Stimulated activated CD4-positive, alpha-beta T cell treated with anti-CD3 and anti-CD28 coated beads, Interleukin-15, amount 100 ng/mL, for 1 hour (primary cell): Measurements from ENCODE around the gene TCAF1.
"Not testable (repeated sequence)": the region's sequence is repeated elsewhere in the genome, so short reads cannot be mapped to it uniquely, and the experiment has no call there.

Experiments
- DNase-seq, 2 donors: peaks; one replicate each; pipeline ENCODE4 v3.0.0-alpha.2; 2020; ENCODE audit warnings: low read depth in 1 of 2, low spot score in 1 of 2

The TCAF1 gene

DNA sequence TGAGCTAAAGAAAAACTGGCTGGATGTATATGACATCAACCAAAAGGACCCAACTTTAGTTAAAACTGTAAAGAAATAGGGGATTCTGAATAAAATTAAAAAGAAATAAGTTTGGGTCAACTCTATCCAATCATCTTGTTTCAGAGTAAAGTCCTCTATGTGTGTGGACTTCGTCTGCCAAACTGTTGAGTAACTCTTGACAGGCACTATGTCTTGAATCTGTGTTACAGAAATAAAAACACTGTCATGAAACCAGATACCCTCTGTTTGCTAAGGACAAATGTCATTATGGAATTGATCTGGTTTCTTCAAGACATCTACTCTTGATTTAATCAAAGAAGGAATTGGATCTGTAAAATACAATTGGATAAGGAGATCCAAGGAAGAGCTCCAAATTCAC lies 46.5 kb downstream of the TCAF1 start:
- not testable (repeated sequence) for DNase-seq

DNA sequence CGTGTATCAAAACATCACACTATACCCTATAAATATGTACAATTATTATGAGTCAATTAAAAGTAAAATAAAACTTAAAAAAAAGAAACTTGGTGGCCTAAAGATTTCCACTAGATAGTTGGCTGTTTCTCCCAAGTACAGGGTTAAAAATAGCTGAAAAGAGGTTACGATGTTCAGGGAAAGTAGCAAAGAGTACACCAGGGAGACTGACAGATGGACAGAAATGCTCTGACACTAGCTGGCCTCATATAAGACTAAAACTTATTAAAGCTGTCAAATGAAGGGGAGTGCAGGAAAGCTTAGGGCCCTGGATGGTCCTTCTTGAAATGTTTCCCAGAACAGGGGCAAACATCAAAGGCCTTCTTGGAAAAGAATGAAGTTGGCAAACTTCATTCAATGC lies 51.3 kb downstream of the TCAF1 start:
- DNase-seq: no peak

DNA sequence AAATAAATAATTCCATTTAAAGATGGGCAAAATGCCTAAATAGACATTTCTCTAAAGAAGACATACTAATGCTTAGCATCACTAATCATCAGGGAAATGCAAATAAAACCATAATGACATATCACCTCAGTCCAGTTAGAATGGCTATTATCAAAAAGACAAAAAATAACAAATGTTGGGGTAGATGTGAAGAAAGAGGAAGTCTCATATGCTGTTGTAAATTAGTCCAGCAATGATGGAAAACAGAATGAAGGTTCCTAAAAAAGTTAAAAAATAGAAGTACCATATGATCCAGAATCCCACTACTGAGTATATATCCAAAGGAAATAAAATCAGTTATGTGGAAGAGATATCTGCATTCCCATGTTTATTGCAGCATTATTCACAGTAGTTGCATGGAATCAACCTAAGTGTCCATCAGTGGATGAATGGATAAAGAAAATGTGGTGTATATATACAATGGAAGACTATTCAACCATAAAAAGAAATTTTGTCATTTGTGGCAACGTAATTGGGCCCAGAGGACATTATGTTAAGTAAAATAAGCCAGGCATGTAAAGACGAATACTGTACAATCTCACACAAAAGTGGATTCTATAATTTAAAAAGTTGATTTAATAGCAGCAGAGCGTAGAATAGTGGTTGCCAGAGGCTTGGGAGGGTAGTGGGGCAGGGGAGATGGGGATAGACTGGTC lies 52.0 kb downstream of the TCAF1 start:
- DNase-seq: no peak

DNA sequence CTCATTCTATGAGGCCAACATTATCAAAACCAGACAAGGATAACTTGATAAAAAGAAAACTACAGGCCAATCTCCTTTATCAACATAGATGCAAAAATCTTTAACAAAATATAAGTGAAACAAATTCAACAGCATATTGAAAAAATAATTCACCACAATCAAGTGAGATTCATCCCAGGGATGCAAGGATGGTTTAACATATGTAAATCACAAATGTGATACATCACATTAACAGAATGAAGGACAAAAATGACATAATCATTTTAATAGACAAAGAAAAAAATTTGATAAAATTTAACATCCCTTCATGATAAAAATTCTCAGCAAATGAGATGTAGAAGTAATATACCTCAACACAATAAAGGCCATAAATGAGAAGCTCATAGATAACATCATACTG lies 53.8 kb downstream of the TCAF1 start:
- DNase-seq: no peak

DNA sequence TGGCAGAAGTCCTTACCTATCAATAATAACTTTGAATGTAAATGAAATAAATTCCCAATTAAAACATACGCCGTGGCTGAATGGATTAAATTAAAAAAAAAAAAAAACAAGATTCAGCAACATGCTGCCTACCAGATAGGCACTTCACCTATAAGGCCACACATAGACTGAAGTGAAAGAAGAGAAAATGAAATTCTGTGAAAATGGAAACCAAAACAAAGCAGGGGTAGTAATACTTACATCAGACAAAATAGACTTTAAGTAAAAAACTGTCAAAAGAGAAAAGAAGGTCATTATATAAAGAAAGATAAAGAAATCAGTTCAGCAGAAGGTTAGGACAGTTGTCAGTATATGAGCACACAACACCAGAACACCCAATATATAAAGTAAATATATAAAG lies 55.3 kb downstream of the TCAF1 start:
- DNase-seq: no peak

DNA sequence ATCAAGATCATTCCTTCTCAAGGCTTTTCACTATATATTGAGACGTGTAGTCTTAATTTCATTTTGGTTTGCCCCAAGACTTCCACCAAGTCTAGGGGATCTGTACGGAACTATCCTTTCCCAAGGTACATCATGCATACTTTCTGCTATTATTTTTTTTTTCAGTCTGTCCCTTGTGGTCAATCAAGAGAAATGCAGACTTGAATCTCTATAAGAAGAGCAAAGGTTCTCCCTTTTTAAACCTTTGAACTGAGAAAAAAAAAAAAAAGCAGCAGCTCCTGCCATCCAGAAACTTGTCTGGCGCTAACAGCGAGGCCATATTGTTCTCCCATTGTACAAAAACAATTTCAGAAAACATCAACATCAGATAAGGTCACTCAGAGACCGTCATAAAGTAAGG lies 60.3 kb downstream of the TCAF1 start:
- not testable (repeated sequence) for DNase-seq

DNA sequence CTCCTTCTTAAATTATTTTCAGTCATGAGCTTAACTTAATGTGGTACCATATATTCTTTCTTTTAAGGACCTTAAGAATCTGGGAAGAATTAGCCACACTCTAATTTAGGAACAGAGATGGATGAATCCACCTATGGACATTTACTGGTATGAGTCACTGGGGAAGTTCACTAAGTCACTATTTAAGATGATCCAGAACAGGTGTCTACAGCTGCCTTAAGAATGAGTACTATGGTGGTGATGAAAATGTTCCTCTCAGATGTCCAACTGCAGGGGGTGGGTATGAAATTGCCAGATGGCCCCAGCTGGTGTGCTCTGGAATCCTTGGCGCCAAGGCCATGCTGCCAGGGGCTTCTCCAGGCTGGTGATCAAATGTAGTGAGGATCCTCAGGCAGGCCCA lies 61.9 kb downstream of the TCAF1 start:
- not testable (repeated sequence) for DNase-seq

DNA sequence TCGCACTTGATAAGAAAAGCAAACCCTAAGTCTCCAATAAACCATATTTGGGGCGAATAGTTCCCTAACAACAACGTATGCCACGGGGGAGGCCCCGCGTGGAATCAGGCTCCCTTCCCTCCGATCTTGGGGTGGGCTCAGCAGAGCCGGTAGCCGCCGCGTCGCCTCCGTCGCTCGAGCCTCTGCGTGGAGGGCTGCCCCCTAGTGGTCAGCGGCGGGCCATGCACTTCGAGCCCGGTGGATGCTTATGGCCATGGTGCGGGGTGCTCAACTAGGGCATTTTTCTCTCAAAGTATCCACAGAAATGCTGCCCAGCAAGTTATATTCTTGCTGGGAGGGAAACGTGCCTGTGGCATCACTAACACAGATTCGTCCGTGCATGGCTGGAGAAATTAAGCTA lies 64.8 kb downstream of the TCAF1 start:
- peak; percentile 90 to 97 for DNase-seq

DNA sequence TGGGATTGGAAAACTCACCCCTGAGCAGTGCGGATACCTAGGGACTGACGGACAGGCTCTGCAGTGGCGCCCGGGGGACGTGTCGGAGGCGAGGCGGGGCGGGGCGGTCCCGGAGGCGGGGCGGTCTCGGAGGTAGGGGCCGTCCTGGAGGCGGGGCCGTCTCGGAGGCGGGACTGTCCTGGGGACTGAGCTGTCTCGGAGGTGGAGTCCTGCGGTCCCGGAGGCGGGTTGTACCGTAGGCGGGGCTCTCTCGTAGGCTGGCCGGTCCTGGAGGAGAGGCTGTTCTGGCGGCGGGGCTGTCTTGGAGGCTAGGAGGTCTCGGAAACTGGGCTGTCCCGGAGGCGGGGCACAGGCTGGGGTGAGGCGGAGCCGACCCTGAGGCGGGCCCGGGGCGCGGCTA lies 65.4 kb downstream of the TCAF1 start:
- DNase-seq: peak; percentile 86

DNA sequence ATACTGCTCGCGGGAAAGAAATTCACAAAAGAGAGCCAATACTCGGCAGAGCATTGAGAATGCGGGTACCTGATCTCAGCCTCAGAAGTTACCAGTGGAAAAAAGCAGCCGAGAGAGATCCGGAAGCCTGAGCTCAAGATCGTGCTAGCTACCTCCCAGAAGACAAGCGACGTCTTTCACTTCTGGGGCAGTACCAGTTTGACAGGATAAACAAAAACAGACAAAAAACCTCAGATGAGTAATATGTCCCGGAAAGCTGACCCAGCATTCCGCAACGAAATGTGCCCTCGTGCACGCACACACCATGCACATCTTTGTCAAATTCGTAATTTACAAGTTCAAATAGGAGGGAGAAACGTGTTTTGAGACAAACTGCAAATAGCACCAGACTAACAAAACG lies 65.9 kb downstream of the TCAF1 start:
- not testable (repeated sequence) for DNase-seq

DNA sequence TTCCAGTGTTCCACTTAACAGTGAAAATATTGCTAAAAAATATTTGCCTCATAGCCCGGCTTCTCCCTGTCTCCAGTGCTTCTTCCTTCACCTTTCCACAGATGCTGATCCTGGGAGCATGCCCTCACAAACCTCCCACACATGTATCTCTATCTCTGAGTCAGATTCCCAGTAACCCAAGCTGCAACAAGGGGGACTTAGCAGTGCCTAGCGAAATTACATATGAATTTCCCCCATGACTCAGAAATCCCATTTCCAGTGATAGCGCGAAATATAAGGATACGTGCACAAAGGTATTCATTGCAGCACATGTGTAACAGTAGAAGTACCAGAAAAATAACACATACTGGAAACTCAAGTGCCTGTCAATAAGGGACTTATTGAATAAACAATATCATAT lies 75.4 kb downstream of the TCAF1 start:
- DNase-seq: not testable (repeated sequence)

DNA sequence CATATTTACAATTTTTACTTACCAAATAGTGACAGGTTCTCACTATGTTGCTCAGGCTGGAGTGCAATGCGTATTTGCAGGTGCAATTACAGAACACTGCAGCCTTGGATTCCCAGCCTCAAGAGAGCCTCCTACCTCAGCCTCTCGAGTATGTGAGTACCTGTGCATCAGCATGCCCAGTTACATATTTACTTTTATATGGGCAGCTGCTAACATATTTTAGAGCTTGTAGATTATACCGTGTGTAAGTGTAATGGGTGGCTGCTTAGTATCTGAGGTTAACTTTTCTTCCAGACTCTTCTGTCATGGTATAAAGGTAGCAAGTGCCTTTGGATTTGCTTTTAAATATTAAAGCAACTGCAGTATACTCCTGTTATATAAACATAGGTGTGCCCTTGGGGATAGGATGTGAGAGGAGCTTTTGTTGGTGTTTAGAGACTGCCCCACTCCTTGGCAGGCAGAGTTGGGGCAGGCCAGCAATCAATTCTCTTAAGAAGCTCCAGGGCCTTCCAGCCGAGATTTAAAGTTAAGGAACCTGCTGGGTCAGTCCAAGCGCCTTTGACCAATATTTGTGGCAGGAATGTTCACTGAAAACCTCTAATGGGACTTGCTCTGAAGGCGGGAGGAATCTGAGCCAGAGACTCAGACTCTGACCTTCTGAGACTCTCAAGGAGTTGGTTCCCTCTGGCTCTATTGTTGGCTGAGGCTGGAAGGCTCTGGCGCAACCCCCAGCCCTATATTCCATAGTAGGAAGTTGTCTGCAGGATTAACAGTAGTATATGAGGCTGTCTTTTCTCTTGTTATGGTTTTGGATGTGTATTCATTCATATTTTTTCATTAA lies 77.5 kb downstream of the TCAF1 start:
- DNase-seq: not testable (repeated sequence)

DNA sequence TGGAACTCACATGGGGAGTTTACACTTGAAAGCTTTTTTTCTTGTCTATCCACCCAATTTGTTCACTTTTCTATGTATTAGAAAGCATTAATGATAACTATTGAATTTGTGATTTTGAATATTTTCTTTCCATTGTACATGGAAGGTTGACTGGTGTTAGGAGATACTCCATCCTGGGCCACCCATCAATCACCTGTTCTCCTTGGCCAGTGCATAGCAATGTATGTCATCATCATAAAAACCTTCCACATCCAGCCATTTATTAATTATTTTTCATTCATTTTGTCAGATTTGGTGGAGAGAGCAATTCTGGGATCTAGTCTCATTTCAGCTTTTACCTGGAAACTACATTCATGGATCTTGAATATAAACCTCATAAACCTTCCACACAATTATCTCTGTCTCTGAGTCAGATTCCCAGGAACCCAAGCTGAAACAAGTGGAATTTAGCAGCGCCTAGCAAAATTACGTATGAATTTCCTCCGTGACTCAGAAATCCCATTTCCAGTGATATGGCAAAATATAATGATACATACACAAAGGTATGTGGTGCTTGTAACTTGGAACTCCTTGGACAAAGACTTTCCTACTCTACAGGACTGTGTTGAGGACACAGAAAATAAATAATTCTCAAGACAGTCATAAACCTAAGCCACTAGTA lies 78.2 kb downstream of the TCAF1 start:
- not testable (repeated sequence) for DNase-seq

DNA sequence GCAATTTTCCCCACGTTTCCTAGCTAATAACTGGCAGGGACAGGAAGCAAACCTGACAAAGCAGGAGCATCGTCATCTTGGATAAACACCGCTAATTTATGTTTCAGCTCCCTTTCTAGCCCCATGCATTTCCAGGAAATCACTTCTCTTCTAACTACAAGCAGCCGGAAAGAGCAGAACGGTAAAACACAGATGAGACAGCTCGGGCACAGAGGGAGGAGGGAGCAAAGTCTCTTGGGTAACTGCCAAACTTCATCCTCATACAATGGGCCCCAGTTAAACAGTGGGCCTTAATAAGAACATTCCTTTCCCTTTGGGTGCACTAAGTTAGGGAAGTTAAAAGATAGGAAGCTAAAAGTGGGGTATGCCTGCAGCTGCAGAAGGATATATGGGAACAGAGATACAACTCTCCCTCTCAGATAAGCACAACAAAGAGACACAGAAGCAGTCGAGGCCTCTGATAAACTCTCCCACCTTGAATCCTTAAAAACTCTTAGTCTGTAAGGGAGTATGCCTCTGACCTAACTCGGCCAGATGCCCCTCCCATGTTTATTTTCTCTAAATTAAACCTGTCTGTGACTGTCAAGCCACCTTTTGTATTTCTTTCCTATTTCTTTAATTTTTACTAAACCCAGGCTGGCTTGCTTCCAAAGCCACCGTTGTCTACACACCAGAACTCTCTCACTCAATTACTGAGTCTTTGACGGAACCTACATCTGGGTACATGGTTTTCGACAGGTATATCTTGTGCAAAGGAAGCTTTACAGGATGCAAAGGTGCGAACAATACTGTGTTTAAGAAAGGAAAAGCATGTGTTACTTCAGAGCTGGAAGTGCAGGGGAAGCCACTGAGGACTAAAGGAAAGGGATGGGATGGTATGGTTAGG lies 80.3 kb downstream of the TCAF1 start:
- DNase-seq: not testable (repeated sequence)

DNA sequence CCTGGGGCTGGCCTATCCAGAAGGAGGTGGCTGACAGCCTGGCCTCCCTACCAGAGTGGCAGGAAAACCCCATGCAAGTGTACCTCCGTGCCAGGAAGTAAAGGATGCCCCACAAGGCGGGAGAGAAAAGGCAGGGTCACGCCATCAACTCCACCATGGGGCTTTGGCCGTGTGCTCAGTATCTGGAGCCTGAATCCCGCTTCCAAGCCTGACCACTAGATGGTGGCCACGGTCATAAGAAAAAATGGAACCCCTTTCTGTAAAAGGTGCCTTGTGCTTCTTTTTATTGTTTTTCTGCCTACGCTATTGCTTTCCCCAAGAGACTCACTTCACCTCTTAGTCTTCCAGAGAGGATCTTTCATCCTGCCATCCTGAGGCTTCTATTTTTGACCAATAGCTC lies 84.1 kb downstream of the TCAF1 start:
- not testable (repeated sequence) for DNase-seq

DNA sequence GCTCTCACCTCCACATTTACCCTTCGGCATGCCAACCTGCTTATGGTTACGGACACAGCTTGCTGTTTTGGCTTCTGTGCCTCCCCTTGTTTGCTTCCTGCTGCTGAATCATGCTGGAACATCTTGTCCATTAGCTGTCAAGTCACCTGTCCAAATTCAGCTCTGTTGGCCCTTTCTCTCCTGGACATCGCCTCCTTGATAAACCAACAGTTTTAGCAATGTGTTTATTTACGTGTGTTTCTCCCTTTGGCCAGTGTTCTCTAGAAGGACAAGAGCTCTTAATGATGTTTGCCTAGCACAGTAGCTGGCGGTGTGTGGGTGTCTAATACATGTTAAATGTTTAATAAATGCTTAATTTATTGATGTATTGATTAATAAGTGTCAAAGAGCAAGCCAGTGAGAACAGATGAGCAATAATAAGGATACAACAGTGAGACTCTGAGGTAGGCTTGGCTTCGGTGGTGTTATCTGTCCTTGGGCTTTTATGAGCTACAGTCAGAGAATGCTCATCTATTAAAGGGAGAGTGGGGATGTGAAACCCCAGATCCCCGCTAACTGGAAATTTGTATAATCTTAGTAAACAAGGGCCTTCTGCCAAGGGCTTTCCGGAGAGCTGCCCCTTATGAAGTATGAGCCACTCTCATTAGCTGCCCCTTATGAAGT lies 85.4 kb downstream of the TCAF1 start:
- not testable (repeated sequence) for DNase-seq

DNA sequence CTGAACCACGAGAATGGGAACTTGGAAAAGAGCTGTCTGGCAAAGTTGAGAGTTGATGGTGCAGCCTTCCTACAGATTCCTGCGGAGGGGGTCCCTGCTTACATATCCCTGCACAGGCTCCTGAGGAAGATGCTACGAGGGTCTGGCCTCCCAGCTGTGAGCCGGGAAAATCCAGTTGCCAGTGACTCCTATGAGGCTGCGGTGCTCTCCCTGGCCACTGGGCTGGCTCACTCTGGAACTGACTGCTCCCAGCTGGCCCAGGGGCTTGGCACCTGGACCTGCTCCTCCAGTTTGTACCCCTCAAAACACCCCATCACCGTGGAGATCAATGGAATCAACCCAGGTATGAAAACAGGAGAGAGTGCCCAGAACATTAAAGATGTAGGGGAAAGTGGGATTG lies 91.3 kb downstream of the TCAF1 start:
- not testable (repeated sequence) for DNase-seq

DNA sequence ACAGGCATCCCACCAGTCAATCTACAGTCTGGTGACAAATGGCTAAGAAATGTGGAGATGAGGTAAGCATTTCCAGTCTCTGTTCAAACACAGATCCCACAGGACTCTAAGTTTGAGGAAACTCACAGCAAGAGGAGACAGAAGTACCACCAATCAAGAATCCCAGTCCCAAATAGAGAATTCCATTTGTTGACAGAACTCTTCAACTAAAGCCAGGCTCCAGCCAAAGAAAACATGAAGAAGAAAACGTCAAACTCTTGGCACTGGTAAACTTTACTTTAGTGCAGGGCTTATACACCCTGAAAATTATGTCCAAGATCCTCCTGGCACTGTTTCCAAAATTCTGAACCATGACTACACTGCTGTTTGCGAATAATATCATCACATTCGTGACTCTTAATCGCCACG lies 95.3 kb downstream of the TCAF1 start:
- DNase-seq: not testable (repeated sequence)
